ENCODE data around the gene COL18A1.

DNA sequence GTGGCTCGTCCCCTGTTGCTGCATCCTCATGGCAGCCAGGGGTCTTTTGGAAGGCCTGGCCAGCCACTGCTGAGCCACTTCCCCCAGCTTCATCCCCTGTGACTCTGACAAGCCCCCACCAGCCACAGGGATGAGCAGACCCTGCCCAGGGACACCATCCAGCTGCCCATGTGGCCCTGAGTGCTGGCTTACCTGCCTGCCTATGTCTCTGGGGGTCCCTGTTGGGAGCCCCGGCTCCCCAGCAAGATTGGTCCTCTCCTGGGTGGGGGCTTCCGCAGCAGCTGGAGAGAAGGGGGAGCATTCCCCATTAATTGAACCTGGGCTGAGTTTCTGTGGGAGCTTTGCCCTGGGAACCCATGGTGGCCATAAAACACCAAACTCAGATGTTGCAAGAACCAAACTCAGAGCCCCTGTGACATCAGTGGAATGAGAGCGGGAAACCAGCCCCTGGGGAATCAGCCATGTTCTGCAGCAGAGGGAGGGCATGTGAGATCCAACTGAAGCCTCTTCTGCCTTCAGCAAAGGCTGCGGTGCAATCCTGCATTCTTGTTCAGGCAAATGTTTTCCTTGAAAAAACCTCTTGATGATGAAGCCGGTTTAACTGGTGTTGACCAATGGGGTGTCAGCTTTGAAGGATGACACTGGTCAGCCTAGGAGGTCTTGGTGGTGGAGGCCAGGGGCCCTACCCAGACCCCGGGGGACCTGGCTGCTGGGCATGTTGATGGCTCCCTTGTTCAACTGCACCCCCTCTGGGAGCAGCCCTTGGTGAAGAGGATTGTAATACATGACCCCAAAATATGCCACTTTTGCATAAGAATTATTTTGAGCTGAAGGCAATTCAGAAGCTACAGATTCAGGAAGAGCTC, 28.3 kb upstream of the COL18A1 start:
- no peak for TF ChIP-seq FOSL2 (IDR thresholded peaks at IDR 0.05; ENCODE audit: borderline replicate concordance, low read depth)
- no peak for TF ChIP-seq CTCF (IDR thresholded peaks at IDR 0.05)
- no peak for TF ChIP-seq ELF1 (IDR thresholded peaks at IDR 0.05)
- TF ChIP-seq, protein P1, sequence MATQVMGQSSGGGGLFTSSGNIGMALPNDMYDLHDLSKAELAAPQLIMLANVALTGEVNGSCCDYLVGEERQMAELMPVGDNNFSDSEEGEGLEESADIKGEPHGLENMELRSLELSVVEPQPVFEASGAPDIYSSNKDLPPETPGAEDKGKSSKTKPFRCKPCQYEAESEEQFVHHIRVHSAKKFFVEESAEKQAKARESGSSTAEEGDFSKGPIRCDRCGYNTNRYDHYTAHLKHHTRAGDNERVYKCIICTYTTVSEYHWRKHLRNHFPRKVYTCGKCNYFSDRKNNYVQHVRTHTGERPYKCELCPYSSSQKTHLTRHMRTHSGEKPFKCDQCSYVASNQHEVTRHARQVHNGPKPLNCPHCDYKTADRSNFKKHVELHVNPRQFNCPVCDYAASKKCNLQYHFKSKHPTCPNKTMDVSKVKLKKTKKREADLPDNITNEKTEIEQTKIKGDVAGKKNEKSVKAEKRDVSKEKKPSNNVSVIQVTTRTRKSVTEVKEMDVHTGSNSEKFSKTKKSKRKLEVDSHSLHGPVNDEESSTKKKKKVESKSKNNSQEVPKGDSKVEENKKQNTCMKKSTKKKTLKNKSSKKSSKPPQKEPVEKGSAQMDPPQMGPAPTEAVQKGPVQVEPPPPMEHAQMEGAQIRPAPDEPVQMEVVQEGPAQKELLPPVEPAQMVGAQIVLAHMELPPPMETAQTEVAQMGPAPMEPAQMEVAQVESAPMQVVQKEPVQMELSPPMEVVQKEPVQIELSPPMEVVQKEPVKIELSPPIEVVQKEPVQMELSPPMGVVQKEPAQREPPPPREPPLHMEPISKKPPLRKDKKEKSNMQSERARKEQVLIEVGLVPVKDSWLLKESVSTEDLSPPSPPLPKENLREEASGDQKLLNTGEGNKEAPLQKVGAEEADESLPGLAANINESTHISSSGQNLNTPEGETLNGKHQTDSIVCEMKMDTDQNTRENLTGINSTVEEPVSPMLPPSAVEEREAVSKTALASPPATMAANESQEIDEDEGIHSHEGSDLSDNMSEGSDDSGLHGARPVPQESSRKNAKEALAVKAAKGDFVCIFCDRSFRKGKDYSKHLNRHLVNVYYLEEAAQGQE (IDR thresholded peaks at IDR 0.05; ENCODE audit: low read depth, low read length), result no peak
- no peak for TF ChIP-seq CHD2 (IDR thresholded peaks at IDR 0.05; ENCODE audit: low read length, partially characterized antibody)
- TF ChIP-seq, protein P2, sequence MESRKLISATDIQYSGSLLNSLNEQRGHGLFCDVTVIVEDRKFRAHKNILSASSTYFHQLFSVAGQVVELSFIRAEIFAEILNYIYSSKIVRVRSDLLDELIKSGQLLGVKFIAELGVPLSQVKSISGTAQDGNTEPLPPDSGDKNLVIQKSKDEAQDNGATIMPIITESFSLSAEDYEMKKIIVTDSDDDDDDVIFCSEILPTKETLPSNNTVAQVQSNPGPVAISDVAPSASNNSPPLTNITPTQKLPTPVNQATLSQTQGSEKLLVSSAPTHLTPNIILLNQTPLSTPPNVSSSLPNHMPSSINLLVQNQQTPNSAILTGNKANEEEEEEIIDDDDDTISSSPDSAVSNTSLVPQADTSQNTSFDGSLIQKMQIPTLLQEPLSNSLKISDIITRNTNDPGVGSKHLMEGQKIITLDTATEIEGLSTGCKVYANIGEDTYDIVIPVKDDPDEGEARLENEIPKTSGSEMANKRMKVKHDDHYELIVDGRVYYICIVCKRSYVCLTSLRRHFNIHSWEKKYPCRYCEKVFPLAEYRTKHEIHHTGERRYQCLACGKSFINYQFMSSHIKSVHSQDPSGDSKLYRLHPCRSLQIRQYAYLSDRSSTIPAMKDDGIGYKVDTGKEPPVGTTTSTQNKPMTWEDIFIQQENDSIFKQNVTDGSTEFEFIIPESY (IDR thresholded peaks at IDR 0.05; ENCODE audit: borderline replicate concordance, low read depth), result no peak
- no peak for TF ChIP-seq JUND (IDR thresholded peaks at IDR 0.05)
- TF ChIP-seq TAF1 (IDR thresholded peaks at IDR 0.05; ENCODE audit: borderline replicate concordance, low read depth, low read length), result no peak
